WTC11 (cell line): ENCODE data around the gene DCUN1D1. TPM values are rescaled to one million over a fixed set of nuclear protein-coding genes. Genes with fewer than 3 reads are reported as not detected.

Experiments
- ATAC-seq: fragments of 200-7000 bp; cut with Tn5 transposase; 2 replicates; pipeline ENCODE4 v1.10.0; 2021; ENCODE audit warnings: mild to moderate bottlenecking, moderate library complexity
- CTCF ChIA-PET: fragments of 300-600 bp; sonication (Branson Sonifier 250); formaldehyde crosslinking; loops from one replicate; lab custom pipeline; 2021; ENCODE audit warnings: antibody characterized with exemption; lab: Charles Lee
- POLR2A ChIA-PET: fragments of 350-600 bp; sonication (Branson Sonifier 250); formaldehyde crosslinking; loops from one replicate; lab custom pipeline; 2021; ENCODE audit warnings: antibody characterized with exemption; lab: Charles Lee
- DNase-seq: peaks from one replicate; pipeline ENCODE4 v3.0.0; 2021; ENCODE audit warnings: low spot score
- H3K27ac Mint-ChIP-seq: 2 replicates; pipeline ENCODE4 v1.8.0; 2021; ENCODE audit warnings: mixed read lengths
- H3K27me3 Mint-ChIP-seq: 2 replicates; pipeline ENCODE4 v1.8.0; 2021; ENCODE audit warnings: low read depth, mild to moderate bottlenecking, moderate library complexity, mixed read lengths
- H3K36me3 Mint-ChIP-seq: 2 replicates; pipeline ENCODE4 v1.8.0; 2021; ENCODE audit warnings: mixed read lengths
- H3K4me1 Mint-ChIP-seq: 2 replicates; pipeline ENCODE4 v1.8.0; 2022; ENCODE audit warnings: mixed read lengths
- H3K4me3 Mint-ChIP-seq: 2 replicates; pipeline ENCODE4 v1.8.0; 2021; ENCODE audit warnings: mild to moderate bottlenecking, moderate library complexity, mixed read lengths
- H3K9me3 Mint-ChIP-seq: 2 replicates; pipeline ENCODE4 v1.8.0; 2021; ENCODE audit warnings: mixed read lengths
- AFF4 ChIP-seq: sonication (generic); formaldehyde crosslinking; IDR thresholded peaks from 2 replicates; pipeline ENCODE4 v1.8.1; 2023; ENCODE audit warnings: mild to moderate bottlenecking, missing genetic modification reagents, borderline replicate concordance
- ATF2 ChIP-seq: sonication (generic); formaldehyde crosslinking; IDR thresholded peaks from 2 replicates; pipeline ENCODE4 v1.8.1; 2022; ENCODE audit warnings: low read depth, missing genetic modification reagents, borderline replicate concordance
- ATF3 ChIP-seq: sonication (generic); formaldehyde crosslinking; conservative IDR thresholded peaks from 2 replicates; pipeline ENCODE4 v1.8.1; 2022; ENCODE audit warnings: mild to moderate bottlenecking, missing genetic modification reagents
- ETV6 ChIP-seq: sonication (generic); formaldehyde crosslinking; IDR thresholded peaks from 2 replicates; pipeline ENCODE4 v1.8.1; 2022; ENCODE audit warnings: mild to moderate bottlenecking, missing genetic modification reagents
- FOXP1 ChIP-seq: sonication (generic); formaldehyde crosslinking; IDR thresholded peaks from 2 replicates; pipeline ENCODE4 v1.8.0; 2022; ENCODE audit warnings: missing genetic modification reagents, mild to moderate bottlenecking, moderate library complexity, borderline replicate concordance
- GABPB1 ChIP-seq: sonication (generic); formaldehyde crosslinking; IDR thresholded peaks from 2 replicates; pipeline ENCODE4 v1.8.1; 2023; ENCODE audit warnings: mild to moderate bottlenecking, missing genetic modification reagents
- JAZF1 ChIP-seq: fragments of 250-450 bp; sonication (Bioruptor Pico); IDR thresholded peaks from 2 replicates; pipeline ENCODE4 v1.9.0; 2021; ENCODE audit warnings: moderate library complexity, mild to moderate bottlenecking, inconsistent platforms
- JUN ChIP-seq: sonication (generic); formaldehyde crosslinking; IDR thresholded peaks from 2 replicates; pipeline ENCODE4 v1.8.0; 2023; ENCODE audit warnings: mild to moderate bottlenecking, missing genetic modification reagents
- OVOL2 ChIP-seq: fragments of 250-450 bp; sonication (Bioruptor Pico); IDR thresholded peaks from 2 replicates; pipeline ENCODE4 v1.9.0; 2021; ENCODE audit warnings: mild to moderate bottlenecking, borderline replicate concordance
- TEAD4 ChIP-seq: sonication (generic); formaldehyde crosslinking; IDR thresholded peaks from 2 replicates; pipeline ENCODE4 v1.8.0; 2022; ENCODE audit warnings: mild to moderate bottlenecking, missing genetic modification reagents
- TP53 ChIP-seq: sonication (generic); formaldehyde crosslinking; IDR thresholded peaks from 2 replicates; pipeline ENCODE4 v1.8.1; 2023; ENCODE audit warnings: mild to moderate bottlenecking, missing genetic modification reagents
- ZBTB21 ChIP-seq: sonication (generic); formaldehyde crosslinking; IDR thresholded peaks from 2 replicates; pipeline ENCODE4 v1.8.1; 2023; ENCODE audit warnings: mild to moderate bottlenecking, missing genetic modification reagents, borderline replicate concordance
- ZNF263 ChIP-seq: sonication (generic); formaldehyde crosslinking; IDR thresholded peaks from 2 replicates; pipeline ENCODE4 v1.8.1; 2022; ENCODE audit warnings: low read depth, mild to moderate bottlenecking, moderate library complexity, missing genetic modification reagents
- ZNF671 ChIP-seq: fragments of 250-450 bp; sonication (Bioruptor Pico); IDR thresholded peaks from 2 replicates; pipeline ENCODE4 v1.8.0; 2021; ENCODE audit warnings: mild to moderate bottlenecking
- total RNA-seq: library from RNA; stranded (reverse); gene quantifications from 3 replicates; pipeline ENCODE4 v1.2.3, GENCODE V29; 2021
- TF ChIP-seq, protein P1 (sequence below): fragments of 250-450 bp; sonication (Bioruptor Pico); IDR thresholded peaks from 2 replicates; pipeline ENCODE4 v1.9.0; 2021; ENCODE audit warnings: mild to moderate bottlenecking, borderline replicate concordance
- TF ChIP-seq, protein P2 (sequence below): sonication (generic); formaldehyde crosslinking; IDR thresholded peaks from 2 replicates; pipeline ENCODE4 v1.8.1; 2022; ENCODE audit warnings: missing genetic modification reagents, borderline replicate concordance
- TF ChIP-seq, protein P3 (sequence below): fragments of 250-450 bp; sonication (Bioruptor Pico); IDR thresholded peaks from 2 replicates; pipeline ENCODE4 v1.8.0; 2021; ENCODE audit warnings: mild to moderate bottlenecking
- TF ChIP-seq, protein P4 (sequence below): sonication (generic); formaldehyde crosslinking; IDR thresholded peaks from 2 replicates; pipeline ENCODE4 v1.8.0; 2022; ENCODE audit warnings: mild to moderate bottlenecking, missing genetic modification reagents

Gene DCUN1D1
- total RNA-seq, 1 experiment from 2014 or later: 64.5 TPM

DNA sequence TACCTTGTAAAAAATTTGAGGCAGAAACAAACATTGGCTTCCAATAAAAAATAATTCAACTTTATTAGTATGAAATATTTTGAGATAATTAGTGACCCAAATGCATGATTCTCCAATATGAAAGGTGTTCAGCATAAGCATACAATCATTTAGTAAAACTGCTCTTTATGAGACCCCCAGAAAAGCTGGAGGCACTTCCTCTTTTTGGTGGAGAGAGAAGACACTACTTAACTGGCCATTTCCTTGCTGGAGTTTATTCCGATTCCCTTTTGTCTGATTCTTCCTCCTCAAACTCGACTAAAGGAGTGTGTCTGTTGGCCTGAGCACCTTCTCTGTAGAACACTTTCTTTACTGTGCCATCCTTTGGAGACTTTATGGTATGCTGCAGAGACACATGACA, 34.8 kb upstream of the DCUN1D1 start (continued):
- TF ChIP-seq ATF2 (no peak), ZNF263 (CRISPR knock-in tag) (no peak), ATF3 (CRISPR knock-in tag) (no peak), ETV6 (CRISPR knock-in tag) (no peak), TEAD4 (CRISPR knock-in tag) (no peak)
- TF ChIP-seq, protein P1, sequence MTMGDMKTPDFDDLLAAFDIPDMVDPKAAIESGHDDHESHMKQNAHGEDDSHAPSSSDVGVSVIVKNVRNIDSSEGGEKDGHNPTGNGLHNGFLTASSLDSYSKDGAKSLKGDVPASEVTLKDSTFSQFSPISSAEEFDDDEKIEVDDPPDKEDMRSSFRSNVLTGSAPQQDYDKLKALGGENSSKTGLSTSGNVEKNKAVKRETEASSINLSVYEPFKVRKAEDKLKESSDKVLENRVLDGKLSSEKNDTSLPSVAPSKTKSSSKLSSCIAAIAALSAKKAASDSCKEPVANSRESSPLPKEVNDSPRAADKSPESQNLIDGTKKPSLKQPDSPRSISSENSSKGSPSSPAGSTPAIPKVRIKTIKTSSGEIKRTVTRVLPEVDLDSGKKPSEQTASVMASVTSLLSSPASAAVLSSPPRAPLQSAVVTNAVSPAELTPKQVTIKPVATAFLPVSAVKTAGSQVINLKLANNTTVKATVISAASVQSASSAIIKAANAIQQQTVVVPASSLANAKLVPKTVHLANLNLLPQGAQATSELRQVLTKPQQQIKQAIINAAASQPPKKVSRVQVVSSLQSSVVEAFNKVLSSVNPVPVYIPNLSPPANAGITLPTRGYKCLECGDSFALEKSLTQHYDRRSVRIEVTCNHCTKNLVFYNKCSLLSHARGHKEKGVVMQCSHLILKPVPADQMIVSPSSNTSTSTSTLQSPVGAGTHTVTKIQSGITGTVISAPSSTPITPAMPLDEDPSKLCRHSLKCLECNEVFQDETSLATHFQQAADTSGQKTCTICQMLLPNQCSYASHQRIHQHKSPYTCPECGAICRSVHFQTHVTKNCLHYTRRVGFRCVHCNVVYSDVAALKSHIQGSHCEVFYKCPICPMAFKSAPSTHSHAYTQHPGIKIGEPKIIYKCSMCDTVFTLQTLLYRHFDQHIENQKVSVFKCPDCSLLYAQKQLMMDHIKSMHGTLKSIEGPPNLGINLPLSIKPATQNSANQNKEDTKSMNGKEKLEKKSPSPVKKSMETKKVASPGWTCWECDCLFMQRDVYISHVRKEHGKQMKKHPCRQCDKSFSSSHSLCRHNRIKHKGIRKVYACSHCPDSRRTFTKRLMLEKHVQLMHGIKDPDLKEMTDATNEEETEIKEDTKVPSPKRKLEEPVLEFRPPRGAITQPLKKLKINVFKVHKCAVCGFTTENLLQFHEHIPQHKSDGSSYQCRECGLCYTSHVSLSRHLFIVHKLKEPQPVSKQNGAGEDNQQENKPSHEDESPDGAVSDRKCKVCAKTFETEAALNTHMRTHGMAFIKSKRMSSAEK (CRISPR knock-in tag): no peak
- TF ChIP-seq, all 79 proteins: peak for 0

DNA sequence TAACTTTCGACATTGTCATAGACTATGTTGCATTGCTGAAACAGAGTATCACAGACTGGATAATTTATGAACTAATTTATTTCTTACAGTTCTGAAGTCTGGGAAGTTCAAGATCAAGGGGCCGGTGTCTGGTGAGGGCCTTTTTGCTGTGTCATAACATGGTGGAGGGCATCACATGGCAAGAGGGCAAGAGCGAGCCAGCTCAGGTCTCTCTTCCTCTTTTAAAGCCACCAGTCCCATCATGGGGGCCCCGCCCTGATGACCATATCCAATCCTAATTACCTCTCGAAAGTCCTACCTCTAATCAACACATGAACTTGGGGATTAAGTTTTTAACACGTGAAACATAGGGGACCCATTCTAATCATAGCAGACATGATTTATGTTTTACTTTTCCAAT, 33.5 kb upstream of the DCUN1D1 start:
- Mint-ChIP-seq H3K36me3 (peaks cover 23% of the 10 kb centered on the region), H3K9me3 (no peaks in the 10 kb centered on the region), H3K4me3 (no peak overlapping the region), H3K4me1 (peaks cover 12% of the 10 kb centered on the region), H3K27ac (no peak overlapping the region), H3K27me3 (no peaks in the 10 kb centered on the region)
- ATAC-seq (no peak), DNase-seq (no peak)
- TF ChIP-seq, protein P2, sequence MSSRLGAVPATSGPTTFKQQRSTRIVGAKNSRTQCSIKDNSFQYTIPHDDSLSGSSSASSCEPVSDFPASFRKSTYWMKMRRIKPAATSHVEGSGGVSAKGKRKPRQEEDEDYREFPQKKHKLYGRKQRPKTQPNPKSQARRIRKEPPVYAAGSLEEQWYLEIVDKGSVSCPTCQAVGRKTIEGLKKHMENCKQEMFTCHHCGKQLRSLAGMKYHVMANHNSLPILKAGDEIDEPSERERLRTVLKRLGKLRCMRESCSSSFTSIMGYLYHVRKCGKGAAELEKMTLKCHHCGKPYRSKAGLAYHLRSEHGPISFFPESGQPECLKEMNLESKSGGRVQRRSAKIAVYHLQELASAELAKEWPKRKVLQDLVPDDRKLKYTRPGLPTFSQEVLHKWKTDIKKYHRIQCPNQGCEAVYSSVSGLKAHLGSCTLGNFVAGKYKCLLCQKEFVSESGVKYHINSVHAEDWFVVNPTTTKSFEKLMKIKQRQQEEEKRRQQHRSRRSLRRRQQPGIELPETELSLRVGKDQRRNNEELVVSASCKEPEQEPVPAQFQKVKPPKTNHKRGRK: no peak
- no peak for TF ChIP-seq ZBTB21 (CRISPR knock-in tag)
- no peak for TF ChIP-seq FOXP1
- TF ChIP-seq ZNF671 (CRISPR knock-in tag): no peak
- TF ChIP-seq GABPB1 (CRISPR knock-in tag): no peak
- TF ChIP-seq, protein P3, sequence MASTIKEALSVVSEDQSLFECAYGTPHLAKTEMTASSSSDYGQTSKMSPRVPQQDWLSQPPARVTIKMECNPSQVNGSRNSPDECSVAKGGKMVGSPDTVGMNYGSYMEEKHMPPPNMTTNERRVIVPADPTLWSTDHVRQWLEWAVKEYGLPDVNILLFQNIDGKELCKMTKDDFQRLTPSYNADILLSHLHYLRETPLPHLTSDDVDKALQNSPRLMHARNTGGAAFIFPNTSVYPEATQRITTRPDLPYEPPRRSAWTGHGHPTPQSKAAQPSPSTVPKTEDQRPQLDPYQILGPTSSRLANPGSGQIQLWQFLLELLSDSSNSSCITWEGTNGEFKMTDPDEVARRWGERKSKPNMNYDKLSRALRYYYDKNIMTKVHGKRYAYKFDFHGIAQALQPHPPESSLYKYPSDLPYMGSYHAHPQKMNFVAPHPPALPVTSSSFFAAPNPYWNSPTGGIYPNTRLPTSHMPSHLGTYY (CRISPR knock-in tag): no peak
- TF ChIP-seq OVOL2 (CRISPR knock-in tag): no peak
- TF ChIP-seq JAZF1: no peak
- TF ChIP-seq JUN: no peak
- TF ChIP-seq, protein P4, sequence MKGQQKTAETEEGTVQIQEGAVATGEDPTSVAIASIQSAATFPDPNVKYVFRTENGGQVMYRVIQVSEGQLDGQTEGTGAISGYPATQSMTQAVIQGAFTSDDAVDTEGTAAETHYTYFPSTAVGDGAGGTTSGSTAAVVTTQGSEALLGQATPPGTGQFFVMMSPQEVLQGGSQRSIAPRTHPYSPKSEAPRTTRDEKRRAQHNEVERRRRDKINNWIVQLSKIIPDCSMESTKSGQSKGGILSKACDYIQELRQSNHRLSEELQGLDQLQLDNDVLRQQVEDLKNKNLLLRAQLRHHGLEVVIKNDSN: no peak
- no peak for TF ChIP-seq TP53 (CRISPR knock-in tag)
- no peak for TF ChIP-seq AFF4
- CTCF ChIA-PET: interaction anchor here (1.2 kb wide), 1 partner anchor 109 kb away, joined by 6 read pairs; no protein-coding TSS in a partner anchor
- POLR2A ChIA-PET: no interaction called here
